ENCODE measurements around the gene ZNF768.

GRCh38 chr16:30533748-30534367 lies 7.5 kb upstream of the ZNF768 start:
- TF ChIP-seq CTCF (IDR thresholded peaks at IDR 0.05) (no peak), POLR2A (IDR thresholded peaks at IDR 0.05) (no peak)

Measured in uterus (tissue), 2 donors.